T follicular helper cell (primary cell): Measurements from ENCODE around the gene A2ML1.
"Not testable (repeated sequence)": the region's sequence is repeated elsewhere in the genome, so short reads cannot be mapped to it uniquely, and the experiment has no call there.

Experiments used
- DNase-seq: peaks from one replicate; pipeline ENCODE4 v3.0.0-alpha.2; 2020; ENCODE audit warnings: low read depth
- total RNA-seq, 2 experiments: gene quantifications; one replicate each; lab custom pipeline; 2026; lab: John Stamatoyannopoulos, UW

Gene A2ML1
- 0 reads per million in 2 experiments for total RNA-seq

- no peak for DNase-seq
Observed at GRCh38 chr12:8822298-8822697, at the start of gene A2ML1. TSS of gene A2ML1 (plus strand) at chr12:8822621. CDS start at chr12:8822652, 31 bp downstream.

GRCh38 chr12:8773461-8773860, 49.0 kb upstream of the A2ML1 start:
- DNase-seq, result no peak

- no peak for DNase-seq
Observed at GRCh38 chr12:8779281-8779680, 43.1 kb upstream of the A2ML1 start.

GRCh38 chr12:8779862-8780261, 42.6 kb upstream of the A2ML1 start:
- DNase-seq, result no peak

GRCh38 chr12:8780389-8780788, 42.0 kb upstream of the A2ML1 start:
- DNase-seq, result no peak

- no peak for DNase-seq
Observed at GRCh38 chr12:8781381-8782127, 40.9 kb upstream of the A2ML1 start.

GRCh38 chr12:8784290-8784888, 38.0 kb upstream of the A2ML1 start:
- DNase-seq, result no peak

GRCh38 chr12:8785499-8785898, 36.9 kb upstream of the A2ML1 start:
- no peak for DNase-seq

- DNase-seq, result not testable (repeated sequence)
Observed at GRCh38 chr12:8787206-8787605, 35.2 kb upstream of the A2ML1 start.

GRCh38 chr12:8788706-8789105, 33.7 kb upstream of the A2ML1 start:
- DNase-seq, result not testable (repeated sequence)

- DNase-seq, result not testable (repeated sequence)
Observed at GRCh38 chr12:8789341-8790013, 32.9 kb upstream of the A2ML1 start.

- not testable (repeated sequence) for DNase-seq
Observed at GRCh38 chr12:8793226-8793625, 29.2 kb upstream of the A2ML1 start.

GRCh38 chr12:8794611-8795010, 27.8 kb upstream of the A2ML1 start:
- not testable (repeated sequence) for DNase-seq

GRCh38 chr12:8796831-8797626, 25.4 kb upstream of the A2ML1 start:
- no peak for DNase-seq

- DNase-seq, result not testable (repeated sequence)
Observed at GRCh38 chr12:8801213-8801612, 21.2 kb upstream of the A2ML1 start.

GRCh38 chr12:8804833-8805232, 17.6 kb upstream of the A2ML1 start:
- DNase-seq, result not testable (repeated sequence)

GRCh38 chr12:8805487-8805886, 16.9 kb upstream of the A2ML1 start:
- not testable (repeated sequence) for DNase-seq

GRCh38 chr12:8807084-8807483, 15.3 kb upstream of the A2ML1 start:
- DNase-seq, result not testable (repeated sequence)

- not testable (repeated sequence) for DNase-seq
Observed at GRCh38 chr12:8810112-8810511, 12.3 kb upstream of the A2ML1 start.

GRCh38 chr12:8813572-8814357, 8.7 kb upstream of the A2ML1 start:
- no peak for DNase-seq

- no peak for DNase-seq
Observed at GRCh38 chr12:8816448-8817050, 5.9 kb upstream of the A2ML1 start.
